D341Med (cell line): Measurements from ENCODE around the gene TRPM1.

Experiments used
- DNase-seq: peaks from one replicate; pipeline ENCODE4 v3.0.0; 2012; ENCODE audit warnings: low spot score

The TRPM1 gene

DNA sequence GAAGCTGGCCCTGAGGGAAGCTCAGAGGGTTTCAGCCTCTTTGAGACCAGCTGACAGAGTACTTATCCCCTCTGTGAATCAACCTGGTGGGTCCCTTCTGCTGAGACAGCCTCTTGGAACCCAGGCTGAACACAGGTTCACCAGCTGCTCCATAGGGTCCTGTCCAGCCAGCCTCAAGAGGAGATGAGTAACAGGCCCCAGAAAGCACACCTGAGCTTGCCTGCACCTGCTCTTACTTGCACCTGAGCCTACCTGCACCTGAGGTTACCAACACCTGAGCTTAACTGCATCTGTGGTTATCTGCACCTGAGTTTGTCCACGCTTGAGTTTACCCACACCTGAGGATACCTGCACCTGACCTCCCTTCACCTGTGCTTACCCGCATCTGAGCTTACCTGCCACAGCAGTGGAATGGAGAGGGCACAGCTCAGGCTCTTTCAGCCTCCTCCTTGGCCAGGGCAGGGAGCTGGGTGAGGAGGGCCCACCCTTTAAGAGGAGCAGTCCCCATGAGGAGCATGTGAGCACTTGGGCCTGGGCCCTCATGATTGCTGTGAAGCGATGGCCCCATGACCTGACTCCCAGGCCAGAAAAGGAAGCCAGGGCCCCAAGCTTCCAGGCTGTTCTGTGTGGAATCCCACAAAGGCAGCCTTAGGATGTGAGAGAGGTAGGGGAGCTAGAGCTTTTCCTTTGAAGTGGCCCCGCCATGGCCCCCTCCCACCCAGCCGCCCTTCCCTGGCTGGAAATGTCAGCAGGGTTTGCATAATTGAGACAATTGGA, at the start of gene TRPM1:
Gene TRPM1 (minus strand): TSS at position 464 of the 777 bp plus-strand sequence. CDS start 20,370 bp downstream, outside the sequence.
- DNase-seq: no peak

DNA sequence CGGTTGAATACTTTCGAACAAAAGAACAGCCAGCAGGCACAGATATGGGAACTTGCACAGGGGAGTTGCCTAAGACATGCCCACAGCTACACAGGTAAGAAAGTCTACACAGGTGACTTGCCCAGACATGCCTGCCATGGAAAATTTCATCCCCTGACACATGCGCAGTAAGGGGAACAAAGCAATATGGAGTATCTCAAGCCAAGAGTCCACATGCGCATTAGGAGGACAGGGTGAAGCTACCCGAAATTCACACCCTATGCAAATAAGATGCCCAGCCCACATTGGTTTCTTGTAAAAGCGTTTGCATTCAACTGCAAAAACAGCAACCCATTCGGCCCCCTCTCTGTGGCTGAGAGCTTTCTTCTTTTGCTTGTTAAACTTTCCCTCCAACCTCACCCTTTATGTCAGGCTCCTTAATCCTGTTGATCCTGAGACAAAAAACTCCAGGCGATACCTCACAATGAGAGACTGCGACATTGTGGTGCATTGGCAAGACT, 49.3 kb upstream of the TRPM1 start:
- no peak for DNase-seq

DNA sequence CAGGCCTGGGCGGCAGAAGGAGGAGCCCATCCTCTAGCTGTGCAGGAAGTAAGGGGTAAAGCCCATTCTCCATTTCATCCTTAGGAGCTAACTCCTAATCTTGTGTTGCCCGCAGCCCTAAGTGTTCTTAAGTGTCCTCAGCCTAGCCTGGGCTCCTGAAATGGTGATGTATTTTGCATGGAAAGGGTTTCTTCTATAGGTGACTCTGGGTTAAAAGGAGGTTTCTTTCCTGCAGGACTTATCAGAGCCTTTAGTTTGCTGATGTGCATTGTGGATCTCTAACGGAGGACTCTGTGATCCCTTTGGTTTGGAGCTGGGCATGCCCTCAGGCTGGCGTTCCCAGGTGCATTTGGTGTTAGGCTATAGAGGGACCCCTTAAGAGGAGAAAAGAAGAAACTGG, 48.5 kb upstream of the TRPM1 start:
- DNase-seq: no peak

DNA sequence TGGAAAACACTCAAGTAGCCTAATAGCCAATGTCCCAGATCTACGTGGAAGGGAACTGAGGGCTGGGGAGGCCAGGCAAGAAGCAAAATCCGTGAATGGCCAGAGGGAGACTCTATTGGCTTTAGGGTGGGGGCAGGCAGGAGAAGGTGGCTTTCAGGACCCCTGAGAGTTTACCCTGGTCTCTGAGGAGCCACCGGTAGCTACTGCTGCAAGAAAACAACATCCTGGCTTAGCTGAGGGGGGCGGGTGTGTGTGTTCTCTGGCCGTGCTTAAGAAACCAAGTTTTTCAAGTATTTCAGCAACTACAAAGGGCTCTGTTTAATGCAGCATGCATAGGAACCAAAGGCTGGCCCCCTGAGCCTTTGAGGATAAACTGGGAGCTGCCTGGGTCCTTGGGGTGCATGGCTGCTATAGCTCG, 47.6 kb upstream of the TRPM1 start:
- DNase-seq: no peak

DNA sequence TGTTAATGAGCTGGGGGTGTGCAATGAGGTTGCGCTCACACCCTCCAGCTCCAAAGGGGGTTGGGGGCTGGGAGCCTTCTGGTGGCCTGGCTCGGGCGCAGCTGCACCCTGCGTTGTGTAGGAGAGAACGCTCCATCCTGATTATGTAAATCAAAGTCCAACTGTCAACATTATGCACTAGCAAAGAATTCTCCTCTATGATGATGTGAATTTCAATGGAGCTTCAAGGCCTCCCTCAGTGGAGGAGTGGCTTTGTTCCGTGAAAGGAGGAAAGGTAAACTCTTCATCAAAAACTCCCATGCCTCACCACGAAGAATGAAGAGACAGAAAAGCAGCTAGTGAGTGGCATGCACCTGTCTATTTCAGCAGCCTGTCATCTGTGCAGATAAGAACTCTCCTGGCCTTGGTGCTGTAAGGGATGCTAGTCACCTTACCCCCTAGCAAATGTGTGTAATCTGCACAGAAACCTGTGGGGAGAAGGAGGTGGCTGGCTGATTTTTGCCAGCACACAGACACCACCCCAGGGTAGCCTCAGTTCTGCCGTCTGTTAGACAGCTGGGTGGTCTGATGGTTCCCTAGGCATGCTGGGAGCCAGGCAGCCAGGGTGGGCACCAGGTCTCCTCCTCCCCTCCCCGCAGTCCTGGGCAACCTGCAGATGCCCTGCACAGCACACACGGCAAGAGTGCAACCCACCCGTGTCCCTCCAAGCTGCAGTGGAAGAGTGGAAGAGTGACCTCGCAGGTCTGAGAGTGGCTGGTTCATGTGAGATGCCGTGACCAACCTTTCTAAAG, 47.0 kb upstream of the TRPM1 start:
- DNase-seq: no peak

DNA sequence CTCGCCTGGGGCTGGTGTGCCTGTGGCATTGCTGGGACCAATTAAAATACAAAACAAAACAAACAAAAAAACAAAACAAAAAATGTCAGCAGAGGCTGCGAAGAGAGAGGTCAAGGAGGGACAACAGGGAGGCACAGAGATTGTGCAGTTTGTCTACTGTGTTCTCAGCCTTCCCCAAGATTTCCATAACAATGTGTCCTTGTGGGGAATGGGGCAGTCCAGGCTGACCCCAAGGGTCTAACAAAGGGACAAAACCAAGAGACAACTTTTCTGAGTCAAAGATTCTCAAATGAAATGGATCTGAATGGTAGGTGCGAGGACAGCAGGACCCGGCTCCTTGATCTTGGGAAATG, 46.4 kb upstream of the TRPM1 start:
- DNase-seq: no peak

DNA sequence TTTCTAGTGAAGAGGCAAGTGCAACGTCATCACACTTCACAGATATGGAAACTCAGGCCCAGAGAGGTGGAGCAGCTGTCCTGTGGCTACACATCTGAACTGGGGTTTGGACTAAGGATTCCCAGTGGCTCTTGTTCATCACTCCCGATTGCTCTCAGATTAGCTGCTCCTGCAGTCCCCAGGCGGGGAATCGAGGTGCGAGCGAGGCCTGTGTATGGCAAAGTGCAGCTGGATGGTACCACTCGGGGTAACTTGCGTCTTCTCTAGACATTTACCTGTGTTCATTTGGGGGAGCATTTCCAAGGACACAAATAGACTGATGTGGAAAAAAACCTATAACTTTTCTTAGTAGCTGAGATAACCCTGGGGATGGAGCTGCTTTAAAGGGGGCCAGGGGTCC, 45.9 kb upstream of the TRPM1 start:
- DNase-seq: no peak

DNA sequence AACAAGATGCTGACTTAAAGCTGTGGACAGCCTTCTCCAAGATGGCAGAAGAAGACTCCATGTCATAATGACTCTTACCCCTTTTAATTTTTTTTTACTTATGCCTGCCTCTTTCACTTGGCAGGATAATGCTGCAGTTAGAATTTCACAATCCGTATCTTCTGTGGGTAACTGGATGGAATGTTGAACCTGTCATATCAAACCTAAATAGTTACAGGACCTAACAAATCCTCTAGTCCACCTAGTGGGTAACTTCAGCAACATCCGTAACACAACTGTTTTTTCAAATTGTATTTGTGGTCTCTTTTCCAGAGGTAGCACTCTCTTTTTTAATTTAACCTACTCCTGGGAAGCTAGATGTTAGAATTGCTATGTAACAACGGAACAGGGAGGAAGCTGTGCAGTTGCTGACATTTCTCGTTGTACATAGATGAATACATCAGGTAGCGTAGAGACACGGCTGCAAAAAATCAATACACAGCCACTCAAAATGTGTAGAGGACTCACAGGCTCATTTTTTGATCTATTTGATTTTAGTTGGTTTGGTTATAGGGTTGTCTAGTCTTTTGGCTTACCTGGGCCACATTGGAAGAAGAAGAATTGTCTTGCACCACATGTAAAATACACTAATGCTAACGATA, 43.9 kb upstream of the TRPM1 start:
- no peak for DNase-seq

DNA sequence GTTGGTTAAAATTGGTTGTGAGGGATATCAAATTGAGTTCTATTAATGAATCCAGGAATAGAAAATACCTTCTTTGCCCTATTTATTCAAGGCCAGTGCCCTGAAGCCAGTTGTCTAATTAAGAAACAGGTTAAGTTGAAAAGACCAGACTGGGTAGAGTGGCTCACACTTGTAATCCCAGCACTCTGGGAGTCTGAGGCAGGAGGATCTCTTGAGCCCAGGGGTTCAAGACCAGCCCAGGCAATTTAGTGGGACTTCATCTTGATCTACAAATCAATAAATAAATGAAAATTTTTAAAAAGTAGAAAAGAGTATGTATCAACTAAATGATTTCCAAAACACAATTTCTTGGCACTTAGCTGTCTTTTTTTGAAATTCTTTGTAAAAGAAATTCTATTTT, 40.3 kb upstream of the TRPM1 start:
- no peak for DNase-seq

DNA sequence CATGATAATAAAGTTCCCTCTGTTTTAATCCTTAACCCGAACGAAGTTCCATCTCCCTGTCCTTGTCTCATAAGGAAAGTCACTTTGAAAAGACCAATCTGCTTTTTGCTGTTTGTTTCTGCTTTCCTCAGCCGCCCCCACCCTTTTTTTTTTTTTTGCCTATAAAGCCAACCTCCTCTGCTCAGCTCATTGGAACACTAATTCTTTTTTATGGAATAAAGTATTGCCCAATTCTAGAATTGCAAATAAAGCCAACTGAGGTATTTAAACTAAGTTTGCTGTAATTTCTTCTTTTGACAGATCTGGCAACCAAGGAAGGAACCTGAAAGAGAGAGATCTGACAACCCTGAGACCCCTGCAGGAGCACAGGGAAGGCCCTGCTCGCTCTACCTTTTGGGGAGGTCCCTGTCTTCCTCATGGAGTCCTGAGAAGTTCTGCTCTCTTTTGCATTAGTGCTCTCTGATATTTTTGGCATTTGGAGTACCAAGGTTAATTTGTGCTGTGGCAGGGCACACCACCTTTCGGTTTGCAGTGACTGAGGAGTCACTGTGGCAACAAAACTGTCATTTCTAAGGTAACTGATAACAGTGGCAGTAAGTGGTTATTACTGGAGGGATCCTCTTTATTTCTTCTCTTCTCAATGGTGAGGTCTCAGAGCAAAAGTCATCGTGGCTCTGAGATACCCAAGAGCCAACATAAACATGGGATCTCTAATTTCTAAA, 35.2 kb upstream of the TRPM1 start:
- no peak for DNase-seq

DNA sequence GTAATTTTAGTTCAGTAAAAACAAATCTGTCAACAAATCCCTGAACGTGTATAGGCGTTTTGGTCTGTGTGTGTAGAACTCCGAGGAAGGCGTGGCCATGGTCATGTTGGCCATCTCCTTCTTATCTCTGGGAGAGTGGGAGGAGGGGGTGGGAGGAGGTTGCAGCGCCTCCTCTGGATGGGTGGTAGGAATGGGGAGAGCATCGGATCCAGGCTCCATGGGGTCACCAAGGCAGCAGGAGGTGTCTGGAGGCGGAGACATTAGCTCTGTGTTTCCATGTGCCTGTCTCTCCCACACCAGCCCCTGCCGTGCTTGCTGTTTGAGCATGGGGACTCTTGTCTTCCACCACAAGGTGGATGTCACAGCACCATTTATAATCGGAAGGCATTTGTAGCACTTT, 34.5 kb upstream of the TRPM1 start:
- no peak for DNase-seq

DNA sequence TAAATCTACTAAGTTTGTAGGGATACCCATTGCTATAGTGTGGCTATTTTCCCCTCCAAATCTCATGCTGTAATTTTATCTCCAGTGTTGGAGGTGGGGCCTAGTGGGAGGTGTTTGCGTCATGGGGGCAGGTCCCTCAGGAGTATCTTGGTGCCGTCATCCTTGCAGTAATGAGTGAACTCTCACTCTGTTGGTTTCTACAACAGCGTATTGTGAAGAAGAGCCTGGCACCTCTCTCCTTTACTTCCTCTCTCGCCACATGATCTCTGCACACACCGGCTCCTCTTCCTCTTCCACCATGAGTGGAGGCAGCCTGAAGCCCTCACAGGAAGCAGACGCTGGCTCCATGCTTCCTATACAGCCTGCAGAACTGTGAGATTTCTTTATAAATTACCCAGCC, 34.0 kb upstream of the TRPM1 start:
- DNase-seq: no peak

DNA sequence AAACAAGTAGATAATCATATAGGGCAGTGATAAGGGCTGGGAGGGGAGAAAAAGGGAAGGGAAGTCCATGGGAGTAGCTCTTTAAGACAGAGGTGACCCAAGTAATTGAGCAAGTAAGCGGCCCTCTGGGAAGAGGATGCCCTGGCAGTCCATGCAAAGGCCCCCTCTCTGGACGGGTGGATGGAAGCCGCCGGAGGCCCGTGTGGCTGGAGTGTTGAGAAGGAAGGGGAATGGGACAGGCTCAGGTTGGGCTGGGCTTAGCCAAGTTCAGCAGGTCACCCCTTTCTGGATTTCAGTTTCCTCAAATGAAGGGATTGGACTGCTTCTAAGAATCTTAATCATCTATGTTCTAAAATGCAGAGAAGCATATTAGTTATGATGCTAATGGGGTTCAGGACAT, 32.4 kb upstream of the TRPM1 start:
- DNase-seq: no peak

DNA sequence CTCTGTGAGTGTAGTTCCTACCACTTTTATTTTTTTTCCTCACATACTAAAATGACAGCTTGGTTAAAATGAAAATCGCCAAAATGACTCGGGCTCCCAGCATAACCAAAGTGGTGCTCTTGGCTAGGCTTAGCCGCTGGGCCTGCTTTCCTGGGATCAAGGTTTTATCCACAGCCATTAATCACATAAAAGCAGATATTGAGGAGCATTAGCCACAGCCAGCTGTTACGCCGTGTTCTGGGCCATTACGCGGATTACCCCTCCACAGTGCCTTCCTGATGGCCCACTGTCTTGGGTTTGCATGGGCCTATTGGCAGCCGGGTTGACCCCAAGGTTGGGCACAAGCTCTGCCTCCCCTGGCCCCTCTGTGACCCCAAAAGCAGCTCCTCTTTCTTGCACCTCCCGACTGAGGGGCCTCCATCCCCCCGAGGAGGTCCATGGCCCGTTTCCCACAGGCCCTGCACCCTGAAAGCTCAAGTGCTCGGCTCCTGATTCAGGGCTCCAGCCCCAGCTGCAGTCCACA, 30.4 kb upstream of the TRPM1 start:
- DNase-seq: peak; percentile 86

DNA sequence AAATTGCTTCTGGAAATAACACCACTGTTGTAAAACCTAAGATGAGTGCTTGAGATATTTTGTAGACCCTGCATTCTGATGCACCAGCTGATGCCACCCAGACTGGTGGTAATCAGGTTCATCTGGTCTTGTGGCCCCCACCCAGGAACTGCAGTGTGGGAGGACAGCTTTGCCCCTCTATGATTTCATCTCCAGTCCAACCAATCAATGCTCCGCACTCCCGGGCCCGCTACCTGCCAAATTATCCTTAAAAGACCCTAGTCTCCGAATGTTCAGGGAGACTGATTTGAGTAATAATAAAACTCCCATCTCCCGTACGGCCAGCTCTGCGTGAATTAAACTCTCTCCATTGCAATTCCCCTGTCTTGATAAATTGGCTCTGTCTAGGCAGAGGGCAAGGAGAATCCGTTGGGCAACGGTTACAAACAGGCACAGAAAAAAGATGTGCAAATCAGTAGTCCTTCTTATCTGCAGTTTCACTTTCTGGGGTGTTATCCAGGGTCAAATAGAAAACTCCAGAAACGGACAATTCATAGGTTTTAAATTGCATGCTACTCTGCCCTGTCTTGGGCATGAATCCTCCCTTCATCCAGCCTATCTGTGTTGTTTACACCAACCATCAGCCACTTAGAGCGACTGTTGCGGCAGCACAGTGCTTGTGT, 29.2 kb upstream of the TRPM1 start:
- DNase-seq: no peak

DNA sequence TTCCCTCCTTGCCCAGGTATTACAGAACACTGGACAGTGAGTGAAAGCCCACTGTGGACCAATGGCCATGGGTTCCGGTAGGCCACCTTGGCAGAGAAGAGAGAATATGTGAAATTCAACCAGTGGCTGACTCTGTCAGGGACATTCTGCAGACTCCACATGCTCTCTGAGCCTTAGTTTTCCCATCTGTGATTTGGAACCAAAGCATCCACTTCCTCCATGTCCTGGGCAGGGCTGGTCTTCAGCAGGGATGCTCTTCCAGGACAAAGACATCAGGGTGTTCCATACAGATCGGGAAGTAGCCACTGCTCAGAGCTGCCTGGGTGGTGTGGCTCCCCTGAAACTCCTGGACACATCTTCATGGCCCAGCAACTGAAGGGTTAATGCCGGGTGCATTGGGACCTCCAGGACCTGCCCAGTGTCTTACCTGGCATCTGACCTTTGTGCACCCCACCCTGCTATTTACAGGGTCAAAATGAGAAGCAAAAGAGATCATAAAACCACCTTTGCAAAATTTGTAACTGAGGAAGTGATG, 28.3 kb upstream of the TRPM1 start:
- no peak for DNase-seq

DNA sequence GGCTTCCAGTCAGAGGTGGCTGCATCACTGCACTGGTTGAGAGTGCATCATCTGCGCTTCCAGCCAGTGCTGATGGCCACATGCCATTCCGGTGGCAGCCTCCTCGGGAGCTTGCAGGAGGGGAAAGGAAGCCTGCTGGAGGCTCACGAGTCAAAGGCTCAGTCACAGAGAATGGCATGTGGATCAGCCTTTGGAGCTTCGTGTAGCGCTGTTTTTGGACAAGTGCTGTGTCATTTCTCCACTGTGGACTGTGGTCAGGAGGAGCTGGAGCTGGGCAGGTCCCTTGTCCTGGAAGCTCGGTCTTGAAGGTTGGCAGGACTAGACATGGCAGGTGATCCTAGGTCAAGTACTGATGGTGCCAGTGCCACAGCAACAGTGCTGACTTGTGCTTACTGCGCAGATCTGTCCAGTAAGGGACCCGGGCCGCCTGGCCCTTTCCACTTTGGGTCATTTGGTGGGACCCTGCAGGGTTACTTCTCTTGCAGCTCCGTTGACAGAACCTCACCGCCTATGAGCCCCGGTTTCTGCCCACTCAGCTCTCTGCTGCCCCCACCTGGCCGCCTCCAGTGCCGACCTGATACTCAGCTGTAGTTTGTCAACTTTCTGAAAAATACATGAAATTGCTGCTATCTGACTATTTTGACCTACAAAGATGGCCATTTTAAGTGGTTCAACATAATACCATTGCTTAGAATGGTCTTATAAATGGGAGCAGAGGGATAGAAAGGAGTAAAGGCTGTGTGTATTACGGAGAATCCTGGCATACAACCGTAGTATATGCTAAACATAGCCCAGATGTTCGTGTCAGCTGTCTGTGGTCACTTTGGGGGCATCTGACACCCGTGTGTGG, 27.6 kb upstream of the TRPM1 start:
- DNase-seq: peak; percentile 82

DNA sequence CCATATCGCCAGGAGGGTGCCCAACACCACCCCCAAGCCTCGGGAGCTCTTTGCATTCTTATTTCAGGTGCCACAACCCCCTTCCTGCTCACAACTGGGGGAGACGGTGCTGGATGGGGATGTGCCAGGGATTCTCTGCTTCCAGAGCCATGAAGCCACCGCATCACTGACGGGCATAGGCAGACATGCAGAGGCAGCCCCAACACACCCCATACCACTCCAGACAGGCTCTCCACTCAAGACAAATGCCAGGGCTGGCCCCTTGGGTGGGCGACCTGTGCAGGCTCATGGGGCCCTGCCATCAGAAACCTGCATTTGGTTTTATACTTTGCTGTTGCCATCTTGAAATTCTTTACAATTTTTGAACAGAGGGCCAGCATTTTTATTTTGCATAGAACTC, 27.0 kb upstream of the TRPM1 start:
- DNase-seq: no peak

DNA sequence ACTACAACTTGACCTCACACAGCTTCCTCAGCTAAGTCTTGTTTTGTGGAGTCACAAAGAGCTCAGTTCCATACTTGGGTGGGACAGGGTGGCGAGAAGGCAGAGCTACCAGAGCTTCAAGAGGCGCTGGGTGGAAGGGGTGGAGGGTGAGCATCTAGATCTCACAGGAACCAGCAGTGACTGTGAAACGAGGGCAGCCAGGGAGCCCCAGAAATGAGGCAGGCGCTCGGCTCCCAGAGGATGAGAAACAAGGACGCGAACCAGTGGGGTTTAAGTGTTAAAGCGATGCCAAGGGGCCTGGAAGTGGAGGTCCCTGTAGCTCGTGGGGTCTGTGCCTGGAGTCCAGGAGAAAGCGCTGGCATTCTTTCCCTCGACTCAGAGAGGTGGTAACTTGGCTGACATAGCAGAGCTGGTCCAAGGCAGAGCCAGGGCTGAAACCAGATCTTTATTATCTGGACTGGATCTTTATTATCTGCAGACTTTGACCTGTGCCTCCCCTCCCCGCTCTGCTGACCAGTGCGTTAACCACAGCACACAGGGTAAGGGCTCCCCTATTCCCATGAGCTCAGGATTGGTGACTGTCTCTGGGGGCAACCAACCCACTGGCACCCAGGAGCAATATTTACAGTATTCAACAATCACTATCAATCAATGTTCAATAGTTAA, 26.2 kb upstream of the TRPM1 start:
- DNase-seq: no peak

DNA sequence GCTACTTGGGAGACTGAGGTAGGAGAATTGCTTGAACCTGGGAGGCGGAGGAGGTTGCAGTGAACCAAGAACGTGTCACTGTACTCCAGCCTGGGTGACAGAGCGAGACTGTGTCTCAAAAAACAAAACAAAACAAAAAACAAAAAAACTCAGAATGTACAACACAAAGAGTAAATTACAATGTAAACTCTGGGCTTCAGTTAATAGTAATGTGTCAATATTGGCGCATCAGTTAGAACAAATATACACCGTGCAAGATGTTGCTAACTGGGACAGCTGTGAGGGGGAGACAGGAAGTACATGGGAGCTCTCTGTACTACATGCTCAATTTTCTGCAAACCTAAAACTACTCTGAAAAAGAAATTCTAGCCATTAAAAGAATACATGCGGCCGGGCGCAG, 23.5 kb upstream of the TRPM1 start:
- no peak for DNase-seq
